IPS-NIHi7 (cell line): Measurements from ENCODE around the gene PUSL1.

Experiments used
- DNase-seq: peaks from one replicate; pipeline ENCODE4 v3.0.0; 2012; ENCODE audit warnings: mixed read lengths; ENCODE audit errors: extremely low spot score

Gene PUSL1

DNA sequence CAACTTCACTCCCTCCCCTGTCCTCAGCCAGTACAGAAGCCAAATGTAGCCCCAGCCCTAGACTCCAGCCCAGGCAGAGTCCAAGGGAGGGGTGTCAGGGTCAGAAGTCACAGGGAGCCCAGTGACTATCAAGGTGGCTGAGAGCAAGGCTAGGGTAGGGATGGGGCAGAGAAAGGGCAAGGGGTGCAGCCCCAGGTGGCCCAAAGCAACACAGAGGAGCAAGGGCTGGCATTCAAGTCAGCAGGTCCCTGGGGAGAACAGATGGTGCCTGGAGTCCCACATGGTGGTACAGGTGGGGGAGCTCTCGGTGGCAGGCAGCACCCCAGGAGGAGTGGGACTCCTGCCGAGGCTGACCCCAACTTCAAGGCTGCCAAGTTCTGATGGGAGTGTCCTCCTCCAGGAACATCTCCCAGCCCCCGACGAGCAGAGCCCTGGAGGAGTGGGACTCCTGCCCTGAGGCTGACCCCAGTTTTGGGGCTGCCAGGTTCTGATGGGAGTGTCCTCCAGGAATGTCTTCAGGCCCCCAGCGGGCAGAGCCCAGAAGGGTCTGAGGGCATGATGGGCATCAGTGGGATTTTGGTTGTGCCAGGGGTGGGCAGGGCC lies 44.5 kb downstream of the PUSL1 start:
- no peak for DNase-seq

DNA sequence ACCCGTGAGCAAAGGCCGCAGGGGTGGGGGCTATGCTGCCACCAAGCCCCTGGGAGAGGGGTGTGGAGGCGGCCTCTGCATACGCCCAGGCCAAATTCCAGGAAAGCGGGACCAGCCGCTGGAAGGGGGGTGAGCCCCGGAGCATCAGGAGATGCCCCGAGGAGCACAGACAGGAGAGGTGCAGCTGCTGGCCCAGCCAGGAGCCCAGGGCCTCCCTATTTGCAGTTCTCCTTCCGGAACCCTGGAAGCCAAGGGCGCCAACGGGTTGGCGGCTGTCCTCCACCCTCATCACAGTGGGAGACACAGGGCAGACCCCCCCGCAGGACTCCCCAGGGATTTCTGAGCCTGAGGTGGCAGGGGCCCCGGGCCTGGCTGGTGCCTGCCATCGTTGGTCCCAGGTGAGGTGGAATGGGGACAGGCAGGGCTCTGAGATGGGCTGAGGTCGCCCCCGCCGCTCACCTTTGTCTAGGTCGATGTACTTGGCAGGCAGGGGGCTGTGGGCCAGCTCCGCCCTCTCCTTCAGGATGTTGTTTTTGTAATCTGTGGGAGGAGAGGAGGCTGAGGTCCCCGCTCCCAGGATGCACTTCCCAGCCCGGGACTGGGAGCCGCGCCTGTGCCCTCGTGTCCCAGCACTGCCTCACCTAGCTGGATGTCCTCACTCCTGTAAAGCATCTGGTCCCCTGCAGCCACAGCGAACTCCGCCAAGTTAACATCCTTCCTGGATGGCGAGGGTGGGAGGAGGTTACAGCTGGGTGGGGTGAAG lies 45.2 kb downstream of the PUSL1 start:
- peak; percentile 72 for DNase-seq

DNA sequence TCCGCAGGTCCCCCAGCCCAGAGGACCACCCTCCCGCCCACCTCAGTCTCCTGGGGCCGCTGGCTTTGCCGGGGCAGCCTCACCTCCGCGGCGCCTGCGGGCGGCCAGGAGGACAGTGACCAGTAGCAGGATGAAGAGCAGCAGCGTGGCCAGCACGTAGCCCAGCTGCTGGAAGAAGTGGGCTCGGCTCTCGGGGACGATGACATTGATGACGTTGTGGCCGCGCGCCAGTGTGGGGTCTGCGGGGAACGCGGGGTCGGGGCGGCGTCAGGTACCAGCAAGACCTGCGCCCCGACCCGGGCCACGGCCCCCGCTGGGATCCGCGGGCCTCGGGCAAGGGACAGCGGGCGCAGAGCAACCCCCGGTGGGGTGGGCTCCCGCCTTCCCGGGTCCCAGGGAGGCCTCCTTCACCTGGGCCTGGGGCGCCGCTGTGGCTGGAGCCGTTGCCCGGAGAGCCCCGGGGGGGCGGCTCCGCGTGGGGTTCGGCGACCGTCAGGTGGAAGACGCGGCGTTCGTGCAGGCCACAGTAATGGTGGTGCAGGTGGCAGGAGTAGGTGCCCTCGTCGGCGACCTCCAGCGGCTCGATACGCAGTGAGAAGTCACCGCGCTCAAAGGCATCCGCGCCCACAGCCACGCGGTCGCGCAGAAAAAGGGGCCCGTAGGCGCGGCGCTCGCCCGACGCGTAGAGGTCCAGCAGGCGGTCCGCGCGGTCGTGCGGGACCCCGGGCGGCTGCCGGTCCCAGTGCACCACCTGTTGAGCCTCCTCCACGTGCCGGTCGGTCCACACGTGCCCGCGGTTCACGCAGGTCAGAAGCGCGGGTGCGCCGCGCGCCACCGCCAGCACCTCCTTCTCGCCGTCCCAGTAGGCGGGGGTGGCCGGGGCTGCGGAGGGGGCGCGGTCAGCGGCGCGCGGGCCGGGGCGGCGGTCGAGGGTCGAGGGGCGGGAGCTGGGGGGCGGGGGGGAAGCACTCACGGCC lies 46.2 kb downstream of the PUSL1 start:
- no peak for DNase-seq

DNA sequence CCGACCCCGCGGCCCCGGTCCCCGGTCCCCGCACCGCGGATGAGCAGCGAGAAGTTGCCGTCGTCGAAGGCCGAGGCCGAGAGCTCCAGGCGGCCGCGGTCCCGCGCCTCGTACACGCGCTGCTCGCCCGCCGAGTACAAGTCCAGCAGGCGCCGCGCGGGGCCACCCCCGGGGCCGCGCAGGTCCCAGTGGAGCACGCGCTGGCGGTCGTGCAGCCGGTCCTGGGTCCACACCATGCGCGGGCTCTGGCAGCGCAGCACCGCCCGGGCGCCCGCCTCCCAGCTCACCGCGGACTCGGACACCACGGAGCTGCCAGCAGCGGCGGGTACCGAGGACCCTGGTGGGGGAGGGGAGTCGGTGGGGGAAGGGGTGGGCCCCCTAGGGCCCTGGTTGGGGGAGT lies 47.0 kb downstream of the PUSL1 start:
- DNase-seq = no peak

DNA sequence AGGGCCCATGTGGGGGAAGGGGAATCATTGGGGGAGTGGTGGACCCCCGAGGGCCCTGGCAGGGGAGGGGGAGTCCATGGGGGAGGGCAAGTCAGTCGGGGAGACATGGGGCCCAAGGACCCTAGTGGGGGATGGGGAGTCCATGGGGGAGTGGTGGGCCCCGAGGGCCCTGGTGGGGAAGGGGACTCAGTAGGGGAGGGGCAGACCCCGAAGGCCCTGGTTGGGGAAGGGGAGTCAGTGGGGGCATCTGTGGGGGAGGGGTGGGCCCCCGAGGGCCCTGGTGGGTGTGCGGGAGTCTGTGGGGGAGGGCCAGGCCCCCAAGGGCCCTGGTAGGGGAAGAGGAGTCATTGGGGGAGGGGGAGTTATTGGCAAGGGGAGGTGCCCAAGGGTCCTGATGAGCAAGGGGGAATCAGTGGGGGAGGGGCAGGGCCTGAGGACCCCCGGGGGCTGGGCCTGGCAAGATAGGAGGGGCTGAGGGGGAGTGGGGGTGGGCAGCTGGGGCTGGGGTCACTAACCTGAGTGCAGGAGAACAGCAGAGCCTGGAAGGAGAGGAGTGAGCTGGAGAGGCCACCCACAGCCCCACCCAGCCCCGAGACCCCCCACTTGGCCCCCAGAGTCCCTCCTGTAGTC lies 47.9 kb downstream of the PUSL1 start:
- no peak for DNase-seq

DNA sequence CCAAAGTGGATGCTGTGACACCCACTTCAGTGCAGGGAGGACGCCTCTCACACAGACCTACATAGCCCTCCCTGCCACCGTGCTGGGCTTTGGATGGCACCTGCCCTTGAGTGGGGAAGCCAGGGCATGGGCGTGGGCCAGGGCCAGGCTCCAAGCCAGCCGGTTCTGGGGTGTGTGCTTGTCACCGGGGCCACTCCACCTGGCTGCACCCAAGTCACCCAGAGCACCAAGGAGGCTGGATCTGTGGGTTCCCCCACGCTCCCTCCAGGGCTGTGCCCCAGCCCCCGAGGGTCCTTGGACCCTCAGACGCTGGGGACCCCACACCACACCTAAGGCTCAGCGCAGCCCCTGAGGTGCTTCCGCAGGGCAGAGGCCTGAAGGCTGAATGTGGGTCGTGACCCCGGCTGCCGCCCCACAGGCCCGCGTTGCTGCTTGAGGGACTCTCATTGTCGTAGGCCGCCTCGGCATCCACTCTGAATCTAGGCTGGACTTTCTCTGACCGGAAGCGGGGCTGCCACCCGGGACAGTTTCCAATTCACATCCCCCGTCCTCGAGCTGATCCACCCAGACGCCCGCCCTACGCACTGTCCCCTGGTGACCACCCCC lies 48.5 kb downstream of the PUSL1 start:
- DNase-seq = no peak

DNA sequence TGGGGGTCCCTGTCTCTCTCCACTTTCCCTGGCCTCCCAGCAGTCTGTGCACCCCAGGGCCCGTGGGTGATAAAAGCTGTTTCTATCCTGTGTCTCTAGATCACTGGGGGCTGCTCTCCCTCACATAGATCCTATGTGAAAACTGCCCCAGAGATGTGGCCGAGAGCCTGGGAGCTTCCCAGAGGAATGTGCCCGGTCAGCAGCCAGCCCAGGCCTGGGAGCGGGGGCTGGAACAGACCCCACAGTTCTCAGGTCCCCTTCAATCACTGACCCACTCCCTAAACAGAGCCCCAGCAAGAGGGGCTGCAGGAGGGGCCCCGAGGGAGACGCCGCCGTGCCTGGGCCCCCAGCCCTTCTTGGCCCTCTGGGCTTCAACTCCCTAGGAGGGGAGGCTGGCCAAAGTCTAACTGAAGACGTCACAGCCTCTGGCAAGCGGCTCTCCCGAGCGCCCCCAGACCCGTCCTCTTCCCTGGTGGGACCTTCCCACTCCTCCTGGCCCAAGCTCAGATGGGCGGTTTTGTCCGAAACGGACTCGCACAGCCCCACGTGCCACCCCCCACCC lies 49.6 kb downstream of the PUSL1 start:
- DNase-seq = no peak

DNA sequence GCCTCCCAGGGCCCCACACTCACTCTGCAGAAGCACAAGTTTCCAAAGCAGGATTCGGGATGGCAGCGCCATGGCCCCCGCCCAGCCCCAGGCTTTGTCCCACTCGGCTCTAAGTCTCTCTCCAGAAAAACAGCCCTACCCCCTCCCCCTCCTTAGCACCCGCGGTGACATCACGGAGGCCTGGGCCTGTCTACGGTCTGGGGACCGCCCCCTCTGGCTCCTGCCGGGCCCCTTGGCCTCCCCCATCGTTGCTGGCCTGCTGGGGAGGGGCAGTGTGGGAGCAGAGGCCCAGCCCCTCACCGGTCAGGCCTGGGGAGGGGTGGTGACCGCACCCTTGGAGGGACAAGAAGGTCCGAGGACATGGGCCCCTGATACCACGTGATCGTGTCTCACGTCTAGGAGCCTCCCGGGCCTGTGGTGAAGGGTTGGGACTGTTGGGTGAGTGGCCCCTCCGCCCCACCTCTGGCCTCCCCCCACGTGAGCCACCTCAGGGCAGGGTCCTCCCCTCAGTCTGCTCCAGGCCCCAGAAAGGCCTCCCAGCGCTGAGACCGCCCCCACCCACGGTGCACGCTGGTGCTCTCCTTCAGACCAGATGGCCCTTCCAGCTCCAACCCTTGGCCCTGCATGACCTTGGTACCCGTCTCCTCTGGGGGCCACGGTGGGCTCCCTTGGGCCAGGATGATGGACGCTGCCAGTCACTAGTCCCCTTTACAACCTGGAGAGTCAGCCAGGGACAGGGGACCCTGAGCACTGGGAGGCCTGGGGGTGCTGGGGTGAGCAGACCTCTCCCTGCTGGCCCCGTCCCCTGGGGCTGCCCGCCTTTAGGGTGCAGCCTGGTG lies 50.3 kb downstream of the PUSL1 start, which contains the start of gene MXRA8:
MXRA8 (minus strand) TSS at position 123 of the 839 bp plus-strand sequence; CDS start at position 72, 51 bp downstream.
- peak; percentile 61 for DNase-seq

DNA sequence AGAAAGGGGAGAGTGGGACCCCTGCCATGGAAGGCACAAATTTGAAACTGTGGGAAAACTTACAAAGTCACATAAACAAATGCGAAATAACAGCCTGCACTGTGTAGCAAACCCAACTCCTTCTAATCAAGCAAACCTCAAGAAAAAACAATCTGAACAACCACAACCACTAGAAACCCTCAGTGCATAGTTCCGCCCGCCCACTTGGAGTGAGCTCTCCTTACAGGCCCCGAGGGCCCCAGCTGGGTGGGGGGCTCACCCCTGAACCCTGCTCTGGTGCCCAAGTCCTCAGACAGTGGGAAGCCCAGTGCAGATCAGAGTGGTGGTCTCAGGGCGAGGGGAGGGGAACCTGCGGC lies 50.9 kb downstream of the PUSL1 start:
- no peak for DNase-seq

DNA sequence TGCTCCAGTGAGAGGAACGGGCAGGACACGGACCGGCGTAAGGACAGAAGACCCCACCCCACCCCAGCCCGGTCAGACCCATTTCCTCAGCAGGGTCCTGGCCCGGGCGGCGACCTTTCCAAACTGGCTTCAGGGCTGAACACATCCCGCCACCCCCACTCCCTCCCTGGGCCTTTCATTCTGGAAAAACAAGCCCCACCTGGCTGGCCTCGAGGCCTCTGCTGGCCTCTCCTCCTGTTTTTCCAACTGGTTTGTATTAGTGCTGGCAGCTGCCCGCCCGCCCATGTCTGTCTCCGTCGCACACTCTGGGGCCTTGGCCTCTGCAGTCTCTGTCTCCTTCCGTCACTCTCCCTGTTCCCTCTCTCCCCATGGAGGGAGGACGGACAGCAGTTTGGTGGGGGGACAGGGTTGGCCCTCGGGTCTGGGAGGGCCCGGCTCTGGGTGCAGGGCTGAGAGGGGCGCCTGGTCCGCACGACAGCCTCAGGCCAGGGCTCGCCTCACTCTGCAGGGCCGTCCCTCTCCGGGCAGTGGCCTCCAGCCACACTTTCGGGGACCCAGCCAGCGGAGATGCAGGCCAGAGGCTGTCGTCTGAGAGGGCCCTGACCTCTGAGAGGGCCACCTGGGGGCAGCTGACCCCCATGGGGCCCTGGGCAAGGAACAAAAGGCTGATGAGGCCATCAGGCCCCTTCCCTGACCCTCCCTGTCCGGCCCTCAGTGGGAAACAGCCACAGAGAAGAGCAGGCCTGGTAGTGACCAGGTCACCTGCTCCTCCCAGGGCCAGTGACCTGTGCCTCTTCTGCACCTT lies 51.5 kb downstream of the PUSL1 start:
- DNase-seq = no peak

DNA sequence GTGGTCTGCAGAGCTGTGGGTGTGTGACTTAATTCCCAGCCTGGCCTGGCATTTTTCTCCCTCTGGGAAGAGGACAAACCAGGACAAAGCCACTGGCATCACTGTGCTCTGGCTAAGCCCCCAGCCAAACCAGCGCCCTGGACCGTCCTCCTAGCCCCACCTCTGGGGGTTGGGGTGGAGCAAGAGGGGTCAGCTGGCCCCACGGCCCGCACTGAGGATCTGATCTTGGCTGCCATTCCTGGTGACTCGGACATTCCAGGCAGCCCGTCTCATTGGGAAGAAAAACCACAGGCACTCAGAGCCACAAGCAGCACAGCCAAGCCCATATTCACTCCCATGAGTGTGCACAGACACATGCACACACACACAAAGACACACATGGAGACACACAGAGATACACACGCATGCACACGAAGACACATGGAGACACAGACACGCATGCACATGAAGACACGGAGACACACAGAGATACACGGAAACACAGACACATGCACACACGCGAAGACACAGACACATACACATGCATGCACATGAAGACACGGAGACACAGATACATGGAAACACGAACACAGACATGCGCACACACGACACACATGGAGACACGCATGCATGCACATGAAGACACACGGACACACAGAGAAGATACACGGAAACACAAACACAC lies 52.2 kb downstream of the PUSL1 start:
- no peak for DNase-seq
